HG03066 (cell line): ENCODE measurements around the gene ADGRG6.

Experiments used
- ATAC-seq: cut with Tn5 transposase; IDR thresholded peaks from one replicate; pipeline ENCODE4 v1.9.1; 2021; ENCODE audit warnings: low read depth; ENCODE audit not compliant: unreplicated experiment

Gene ADGRG6

DNA sequence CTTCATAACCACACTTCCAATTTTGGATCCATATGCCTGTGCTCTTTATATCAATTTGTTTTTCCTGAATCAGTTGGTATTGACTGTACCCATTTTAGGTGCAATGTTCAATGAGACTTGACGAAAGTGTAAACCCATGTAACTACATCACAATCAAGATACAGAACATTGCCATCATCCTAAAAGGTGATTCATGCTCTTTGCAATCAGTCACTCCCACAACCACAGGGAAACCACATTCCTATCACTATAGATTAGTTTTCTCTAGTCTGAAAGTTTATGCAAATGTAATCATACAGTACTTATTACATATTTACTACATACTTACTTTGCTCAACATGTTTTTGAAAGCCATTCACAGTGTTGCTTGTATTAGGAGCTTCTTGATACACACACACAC lies 167.4 kb downstream of the ADGRG6 start:
- no peak for ATAC-seq

DNA sequence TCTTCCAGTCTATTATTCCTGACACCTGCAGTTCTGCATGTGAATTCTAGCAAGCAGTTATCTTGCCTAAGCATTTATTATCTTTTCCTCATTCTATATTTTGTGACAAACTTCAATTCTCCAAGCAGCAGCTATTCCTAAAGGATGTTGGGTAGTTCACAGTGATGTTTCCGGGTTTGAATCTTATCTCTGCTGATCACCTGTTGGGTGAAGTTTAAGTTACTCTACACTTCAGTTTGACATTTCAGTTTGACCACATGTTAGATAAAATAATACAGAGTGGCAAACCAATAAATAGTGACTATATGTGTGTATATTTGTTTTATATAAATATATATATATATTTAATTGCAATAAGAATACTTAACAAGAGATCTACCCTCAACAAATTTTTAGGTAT lies 168.6 kb downstream of the ADGRG6 start:
- no peak for ATAC-seq

DNA sequence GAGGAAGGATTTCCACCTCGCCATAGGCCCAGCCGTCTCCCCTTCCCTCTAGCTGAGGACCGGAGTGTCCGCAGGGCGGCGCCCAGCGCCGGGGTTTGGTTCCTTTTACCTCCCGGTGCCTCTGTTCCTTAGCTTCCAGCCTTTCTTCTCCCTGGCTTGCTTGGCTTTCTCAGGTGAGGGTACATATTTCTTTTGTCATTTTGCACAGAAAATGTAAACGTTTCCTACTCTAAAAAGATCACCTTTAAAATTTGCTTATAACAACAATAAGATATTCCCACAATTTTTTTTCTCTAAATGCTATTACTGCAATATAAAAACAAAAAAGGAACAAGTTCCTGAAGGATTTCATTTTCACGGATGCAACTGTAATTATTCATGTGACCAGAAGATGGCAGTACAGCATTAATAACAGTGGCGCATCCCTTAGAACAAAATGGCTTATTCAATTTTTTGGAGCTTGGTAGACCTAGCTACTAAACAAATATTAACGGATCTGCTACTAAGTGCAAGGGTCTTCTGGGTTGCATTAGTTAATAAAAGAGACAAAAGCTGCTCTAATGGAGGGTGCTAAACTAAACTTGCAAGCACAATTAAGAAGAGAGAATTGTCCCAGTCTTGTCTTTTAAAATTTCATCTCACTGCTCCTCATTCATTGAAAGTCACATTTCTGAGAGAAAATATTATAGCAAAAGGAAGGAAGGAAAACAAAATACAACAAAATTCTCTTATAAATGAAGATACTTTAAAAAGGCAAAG lies 172.9 kb downstream of the ADGRG6 start:
- no peak for ATAC-seq

DNA sequence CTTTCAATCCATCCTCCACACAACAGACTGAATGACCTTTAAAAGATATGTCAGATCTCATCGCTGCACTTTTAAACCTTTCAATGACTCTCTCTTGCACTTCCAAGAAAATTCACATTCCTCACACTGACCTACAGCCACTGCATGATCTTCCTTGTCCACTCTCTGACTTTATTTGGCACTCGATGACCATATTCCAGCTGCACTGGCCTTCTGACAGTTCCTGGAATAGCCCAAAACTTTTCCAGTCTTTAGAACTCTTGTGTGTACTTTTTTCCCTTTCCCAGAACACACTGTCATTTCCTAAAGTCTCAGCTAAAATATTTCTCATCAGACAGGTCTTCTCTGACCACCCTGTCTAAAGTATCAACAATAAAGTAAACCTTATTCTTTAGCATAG lies 174.6 kb downstream of the ADGRG6 start:
- ATAC-seq, result no peak

DNA sequence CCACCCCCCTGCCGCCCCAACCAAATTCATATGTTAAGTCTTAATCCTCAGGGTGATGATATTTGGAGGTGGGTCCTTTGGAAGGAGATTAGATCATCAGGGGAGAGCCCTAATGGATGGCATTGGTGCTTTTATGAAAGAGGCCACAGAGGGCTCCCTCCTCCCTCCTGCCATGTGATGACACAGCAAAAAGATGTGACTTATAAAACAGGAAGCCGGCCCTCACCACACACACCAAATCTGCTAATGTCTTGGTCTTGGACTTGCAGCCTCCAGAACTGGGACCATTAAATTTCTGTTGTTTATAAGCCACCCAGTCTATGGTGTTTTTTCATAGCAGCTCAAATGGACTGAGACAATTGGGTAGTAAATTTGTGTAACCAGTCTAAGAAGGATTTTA lies 176.3 kb downstream of the ADGRG6 start:
- ATAC-seq, result no peak

DNA sequence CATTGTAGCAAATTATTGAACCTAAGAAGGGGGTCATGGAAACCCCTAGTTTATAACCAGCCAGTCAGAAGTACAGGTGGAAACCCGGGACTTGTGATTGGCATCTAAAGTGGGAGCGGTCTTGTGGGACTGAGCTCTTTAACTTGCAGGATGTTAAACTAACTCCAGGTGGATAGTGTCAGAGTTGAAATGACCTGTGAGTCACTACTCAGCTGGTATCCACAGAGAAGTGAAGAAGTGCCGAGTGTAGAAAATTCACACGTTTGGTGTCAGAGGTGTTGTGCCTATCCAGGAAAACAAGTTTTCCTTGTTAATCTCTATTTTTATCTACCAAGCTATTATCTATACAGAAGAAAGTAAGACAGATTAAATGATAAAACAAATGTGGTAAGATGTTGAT lies 179.7 kb downstream of the ADGRG6 start:
- ATAC-seq, result no peak

DNA sequence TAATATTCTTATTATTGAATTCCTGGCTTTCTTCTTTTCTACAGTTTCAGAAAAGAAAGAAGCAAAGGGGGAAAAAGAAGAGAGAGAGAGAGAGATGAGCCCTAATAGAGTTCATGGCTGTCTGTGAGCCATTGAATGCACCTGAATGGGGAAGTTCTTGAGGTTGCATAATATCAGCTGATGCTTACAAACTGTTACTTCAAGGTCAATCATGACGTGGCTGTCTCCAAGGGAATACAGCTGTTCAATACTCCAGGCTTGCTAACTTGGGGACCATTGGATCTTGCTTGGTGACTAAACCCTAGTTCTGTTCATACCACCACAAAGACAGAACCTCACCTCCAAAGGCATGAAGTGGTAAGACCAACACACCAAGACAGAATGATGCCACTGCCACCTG lies 180.4 kb downstream of the ADGRG6 start:
- ATAC-seq, result no peak

DNA sequence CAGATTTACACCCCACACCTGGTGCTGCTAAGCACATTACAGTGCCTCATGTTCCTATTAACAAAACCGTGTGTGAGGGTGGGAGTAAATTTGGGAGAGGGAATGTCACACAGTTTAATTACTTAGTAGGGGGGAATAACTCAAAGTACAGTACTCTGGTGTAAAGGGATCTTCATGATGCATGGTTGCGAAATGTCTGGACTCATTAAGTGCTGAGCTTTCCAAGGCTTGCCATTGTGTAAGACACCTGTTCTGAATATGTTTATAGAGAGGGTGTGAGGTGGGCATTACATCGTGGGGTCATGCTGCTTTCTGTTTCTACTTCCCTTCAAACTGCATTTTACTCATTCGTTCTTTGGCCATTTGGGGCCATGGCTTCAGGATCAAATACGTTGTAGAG lies 181.2 kb downstream of the ADGRG6 start:
- ATAC-seq, result no peak

DNA sequence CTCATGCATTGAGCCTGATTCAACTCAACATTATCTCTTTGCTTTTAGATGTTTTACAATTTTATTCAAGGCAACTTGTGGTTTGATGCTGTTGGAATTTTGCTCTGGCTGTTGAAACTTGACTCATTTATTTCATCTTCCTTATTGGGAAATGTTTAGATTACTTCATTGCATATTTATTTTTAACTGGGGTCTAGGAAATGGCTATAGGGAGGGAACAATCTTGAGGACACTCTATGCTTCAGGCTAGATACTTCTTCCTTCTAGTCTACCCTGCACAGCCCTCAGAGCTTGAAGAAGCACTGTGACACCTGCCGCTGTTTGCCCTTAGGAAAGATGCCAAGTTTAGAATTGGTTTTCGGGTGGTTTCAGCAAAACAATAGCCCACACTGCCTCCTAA lies 183.4 kb downstream of the ADGRG6 start:
- no peak for ATAC-seq

DNA sequence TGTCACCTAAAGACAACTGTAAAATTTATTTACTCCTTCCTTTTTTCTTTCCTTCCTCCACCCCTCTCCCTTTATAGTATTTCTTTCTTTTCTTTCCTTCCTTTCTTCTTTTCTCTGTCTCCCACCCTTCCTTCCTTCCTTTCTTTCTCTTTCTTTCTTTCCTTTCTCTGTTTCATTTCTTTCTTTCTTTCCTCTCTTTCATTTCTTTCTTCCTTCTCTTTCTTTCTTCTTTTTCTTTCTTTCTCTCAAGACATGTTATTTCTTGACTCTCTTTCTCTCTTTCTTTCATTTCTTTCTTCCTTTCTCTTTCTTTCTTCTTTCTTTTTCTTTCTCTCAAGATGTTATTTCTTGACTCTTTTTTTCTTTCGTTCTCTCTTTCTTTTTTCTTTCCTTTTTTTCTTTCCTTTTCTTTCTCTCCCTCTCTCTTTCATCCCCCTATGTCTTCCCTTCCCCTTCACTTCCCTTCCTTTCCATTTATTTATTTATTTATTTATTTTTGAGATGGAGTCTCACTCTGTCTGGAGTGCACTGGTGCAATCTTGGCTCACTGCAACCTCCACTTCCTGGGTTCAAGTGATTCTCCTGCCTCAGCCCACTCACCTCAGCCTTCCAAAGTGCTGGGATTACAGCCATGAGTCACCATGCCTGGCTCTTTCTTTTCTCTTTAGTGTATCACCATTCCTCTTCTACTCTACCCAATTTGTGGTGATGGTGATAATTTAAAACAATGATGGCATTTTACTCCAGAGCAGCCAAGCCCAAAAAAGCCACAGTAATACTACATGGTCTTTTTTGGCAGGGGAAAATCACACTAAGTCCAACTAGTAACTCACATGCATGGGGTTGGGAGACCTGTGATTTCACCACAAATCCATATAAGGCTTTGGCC lies 188.2 kb downstream of the ADGRG6 start:
- no peak for ATAC-seq
